ENCODE data around the gene PPIE. TPM values are rescaled to one million over a fixed set of nuclear protein-coding genes. Genes with fewer than 3 reads are reported as not detected.

Gene PPIE
- total and polyA plus RNA-seq, 2 donors (not counting 1 experiment from before 2014, with no cell fraction given): 68.6 to 78.3 TPM

DNA sequence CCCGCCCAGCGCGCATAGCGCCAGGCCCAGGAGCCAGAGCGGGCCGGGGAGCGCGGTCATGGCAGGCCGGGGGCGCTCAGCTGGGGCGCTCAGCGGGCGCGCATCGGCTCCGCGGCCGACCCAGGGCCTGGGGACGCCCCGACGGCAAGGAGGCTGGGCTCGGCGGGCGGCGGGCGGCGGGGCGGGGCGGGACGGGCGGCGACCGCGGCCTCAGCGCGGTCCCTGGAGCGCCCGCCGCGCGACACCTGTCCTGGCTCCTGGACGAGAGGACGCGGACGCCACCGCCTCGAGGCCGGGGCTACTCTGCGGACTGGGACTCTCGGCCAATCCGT is 49.7 kb downstream of the PPIE start:
- H3K9me3 ChIP-seq (ENCODE audit: control extremely low read depth in 1 of 3, control insufficient read depth in 2 of 3, insufficient read depth in 1 of 3, low read length in 2 of 3): no peaks in the 10 kb centered on the region
- H2AFZ ChIP-seq (ENCODE audit: insufficient read depth, low read depth, low read length, poor library complexity, severe bottlenecking): peak overlapping the region; percentile 95
- Mint-ChIP-seq H3K27me3 (peaks cover 15% of the 10 kb centered on the region), H3K4me1 (peaks cover 23% of the 10 kb centered on the region), H3K27ac (no peak overlapping the region), H3K9me3 (ENCODE audit: insufficient read depth) (no peaks in the 10 kb centered on the region), H3K4me3 (peak overlapping the region; percentile 61)
- peak overlapping the region; percentile 95 for H3K4me2 ChIP-seq (replicated peaks; ENCODE audit: low read depth, low read length, poor library complexity, severe bottlenecking)
- peak overlapping the region in 4 of 5 experiments; percentile 29 to 65 (median 54) for H3K4me3 ChIP-seq (ENCODE audit: control extremely low read depth in 1 of 5, extremely low read depth in 1 of 5, insufficient read depth in 1 of 5, low read depth in 2 of 5, low read length in 4 of 5)
- H3K79me2 ChIP-seq (ENCODE audit: control insufficient read depth, insufficient read depth, low read length): no peaks in the 10 kb centered on the region
- peaks cover 0 to 16% (median 0%) of the 10 kb centered on the region in 4 experiments for H3K27me3 ChIP-seq (replicated peaks in 1 of 4; ENCODE audit: control extremely low read depth in 1 of 4, control insufficient read depth in 3 of 4, insufficient read depth in 4 of 4, low read length in 3 of 4)
- H3K9ac ChIP-seq (ENCODE audit: low read length): peak overlapping the region; percentile 62
- WGBS (ENCODE audit: insufficient coverage): 7% methylated on average over 51 of the region's 51 CpGs
- DNase-seq (no peak), ATAC-seq (ENCODE audit: low read depth) (peak; percentile 24)
- no peaks in the 10 kb centered on the region for H4K20me1 ChIP-seq (ENCODE audit: control insufficient read depth, insufficient read depth, low read length, poor library complexity, severe bottlenecking)
- CTCF ChIA-PET: interaction anchor here (0.8 to 1.9 kb wide), 4 partner anchors 10 to 185 kb away, joined by 3 to 10 read pairs (median 4); no protein-coding TSS in a partner anchor
- intact Hi-C loops (cut with micrococcal nuclease): no loop called here
- no peak for TF ChIP-seq EZH2 (IDR thresholded peaks at IDR 0.05; ENCODE audit: borderline replicate concordance, insufficient read depth, low read depth, low read length, poor library complexity, severe bottlenecking)
- TF ChIP-seq, protein P1, sequence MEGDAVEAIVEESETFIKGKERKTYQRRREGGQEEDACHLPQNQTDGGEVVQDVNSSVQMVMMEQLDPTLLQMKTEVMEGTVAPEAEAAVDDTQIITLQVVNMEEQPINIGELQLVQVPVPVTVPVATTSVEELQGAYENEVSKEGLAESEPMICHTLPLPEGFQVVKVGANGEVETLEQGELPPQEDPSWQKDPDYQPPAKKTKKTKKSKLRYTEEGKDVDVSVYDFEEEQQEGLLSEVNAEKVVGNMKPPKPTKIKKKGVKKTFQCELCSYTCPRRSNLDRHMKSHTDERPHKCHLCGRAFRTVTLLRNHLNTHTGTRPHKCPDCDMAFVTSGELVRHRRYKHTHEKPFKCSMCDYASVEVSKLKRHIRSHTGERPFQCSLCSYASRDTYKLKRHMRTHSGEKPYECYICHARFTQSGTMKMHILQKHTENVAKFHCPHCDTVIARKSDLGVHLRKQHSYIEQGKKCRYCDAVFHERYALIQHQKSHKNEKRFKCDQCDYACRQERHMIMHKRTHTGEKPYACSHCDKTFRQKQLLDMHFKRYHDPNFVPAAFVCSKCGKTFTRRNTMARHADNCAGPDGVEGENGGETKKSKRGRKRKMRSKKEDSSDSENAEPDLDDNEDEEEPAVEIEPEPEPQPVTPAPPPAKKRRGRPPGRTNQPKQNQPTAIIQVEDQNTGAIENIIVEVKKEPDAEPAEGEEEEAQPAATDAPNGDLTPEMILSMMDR (IDR thresholded peaks at IDR 0.05): no peak
- H3K4me1 ChIP-seq (ENCODE audit: control insufficient read depth in 2 of 2, insufficient read depth in 2 of 2, low read length in 2 of 2): peaks cover 5 to 7% of the 10 kb centered on the region in 2 donors
- H3K27ac ChIP-seq (ENCODE audit: low read length in 2 of 2): no peak overlapping the region
- POLR2A ChIA-PET: interaction anchor here (2.1 kb wide), 1 partner anchor 11 kb away, joined by 16 read pairs; no protein-coding TSS in a partner anchor
- no peaks in the 10 kb centered on the region for H3K36me3 ChIP-seq (replicated peaks in 1 of 2; ENCODE audit: control extremely low read depth in 1 of 2, control insufficient read depth in 1 of 2, extremely low read depth in 1 of 2, insufficient read depth in 2 of 2, low read length in 1 of 2)

DNA sequence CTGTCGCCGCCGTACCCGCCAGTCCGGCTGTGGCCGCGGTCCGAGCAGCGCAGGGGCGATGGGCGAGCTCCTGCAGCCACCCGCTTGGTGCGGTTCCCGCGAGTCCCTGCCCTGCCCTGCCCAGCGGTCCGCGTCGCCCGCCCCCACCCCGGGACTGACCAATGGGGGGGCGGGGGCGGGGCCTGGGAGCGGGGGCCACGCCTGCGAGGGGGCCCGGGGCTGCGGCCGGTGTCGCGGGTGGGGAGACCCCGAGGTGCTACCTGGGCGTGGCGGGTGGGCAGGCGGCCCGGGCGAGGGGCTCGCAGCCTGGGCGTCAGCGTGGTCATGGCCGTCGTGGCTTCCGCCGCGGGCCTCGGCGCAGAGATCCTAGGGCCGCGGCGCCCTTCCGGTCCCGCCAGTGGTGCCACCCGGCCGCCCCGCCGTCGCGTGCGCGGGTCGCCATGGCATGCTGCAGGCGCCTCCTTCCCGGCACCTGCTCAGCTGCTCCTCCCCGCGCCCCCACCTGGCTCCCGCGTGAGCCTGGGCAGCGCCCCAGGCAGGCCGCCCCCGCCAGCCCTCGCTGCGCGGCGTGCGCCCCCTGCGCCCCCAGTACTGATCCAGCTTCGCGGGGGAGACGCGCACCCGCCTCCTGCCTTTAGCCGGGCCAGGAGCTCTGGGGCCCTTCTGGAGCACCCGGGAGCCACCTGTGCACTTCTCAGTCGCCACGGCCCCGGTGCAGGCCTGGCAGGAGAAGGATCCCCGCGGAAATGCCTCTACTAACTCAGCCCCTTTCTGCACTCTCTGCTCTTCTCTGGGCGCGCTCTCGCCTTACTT is 50.3 kb downstream of the PPIE start, which contains the start of gene BMP8B:
BMP8B (minus strand) TSS at position 108 of the 813 bp plus-strand sequence. CDS start 380 bp downstream, outside the sequence.
- intact Hi-C loops (cut with micrococcal nuclease): loop anchor here (1.0 kb wide), 1 partner anchor 10 kb away; no protein-coding TSS in a partner anchor
- POLR2A ChIA-PET: interaction anchor here (0.6 to 2.1 kb wide), 2 partner anchors 10 to 51 kb away, joined by 3 to 16 read pairs; no protein-coding TSS in a partner anchor
- H3K4me3 ChIP-seq (ENCODE audit: control extremely low read depth in 1 of 5, extremely low read depth in 1 of 5, insufficient read depth in 1 of 5, low read depth in 2 of 5, low read length in 4 of 5): peak within 1 kb of the TSS in 4 of 5 experiments; percentile 29 to 65 (median 54)
- peak within 1 kb of the TSS; percentile 95 for H3K4me2 ChIP-seq (replicated peaks; ENCODE audit: low read depth, low read length, poor library complexity, severe bottlenecking)
- Mint-ChIP-seq H3K27me3 (peaks cover 15% of the 10 kb centered on the region), H3K27ac (peak within 1 kb of the TSS; percentile 86), H3K9me3 (ENCODE audit: insufficient read depth) (no peaks in the 10 kb centered on the region), H3K4me3 (peak within 1 kb of the TSS; percentile 87), H3K4me1 (peaks cover 26% of the 10 kb centered on the region)
- H3K79me2 ChIP-seq (ENCODE audit: control insufficient read depth, insufficient read depth, low read length): no peaks in the 10 kb centered on the region
- H3K9ac ChIP-seq (ENCODE audit: low read length): peak within 1 kb of the TSS; percentile 62
- DNase-seq (peak; percentile 77), ATAC-seq (ENCODE audit: low read depth) (peak; percentile 86)
- H3K4me1 ChIP-seq (ENCODE audit: control insufficient read depth in 2 of 2, insufficient read depth in 2 of 2, low read length in 2 of 2): peaks cover 5 to 7% of the 10 kb centered on the region in 2 donors
- peak within 1 kb of the TSS; percentile 95 for H2AFZ ChIP-seq (ENCODE audit: insufficient read depth, low read depth, low read length, poor library complexity, severe bottlenecking)
- 4% methylated on average over 91 of the region's 91 CpGs for WGBS (ENCODE audit: insufficient coverage)
- H3K27ac ChIP-seq (ENCODE audit: low read length in 2 of 2): no peak within 1 kb of the TSS
- no peaks in the 10 kb centered on the region for H3K36me3 ChIP-seq (replicated peaks in 1 of 2; ENCODE audit: control extremely low read depth in 1 of 2, control insufficient read depth in 1 of 2, extremely low read depth in 1 of 2, insufficient read depth in 2 of 2, low read length in 1 of 2)
- no peaks in the 10 kb centered on the region for H3K9me3 ChIP-seq (ENCODE audit: control extremely low read depth in 1 of 3, control insufficient read depth in 2 of 3, insufficient read depth in 1 of 3, low read length in 2 of 3)
- no peaks in the 10 kb centered on the region for H4K20me1 ChIP-seq (ENCODE audit: control insufficient read depth, insufficient read depth, low read length, poor library complexity, severe bottlenecking)
- TF ChIP-seq EZH2 (IDR thresholded peaks at IDR 0.05; ENCODE audit: borderline replicate concordance, insufficient read depth, low read depth, low read length, poor library complexity, severe bottlenecking): no peak
- CTCF ChIA-PET: interaction anchor here (0.8 to 1.9 kb wide), 4 partner anchors 9 to 184 kb away, joined by 3 to 10 read pairs (median 4); no protein-coding TSS in a partner anchor
- H3K27me3 ChIP-seq (replicated peaks in 1 of 4; ENCODE audit: control extremely low read depth in 1 of 4, control insufficient read depth in 3 of 4, insufficient read depth in 4 of 4, low read length in 3 of 4): peaks cover 0 to 16% (median 0%) of the 10 kb centered on the region in 4 experiments

Data from B cell (primary cell).